ENCODE data around the gene CARD11.

The CARD11 gene

DNA sequence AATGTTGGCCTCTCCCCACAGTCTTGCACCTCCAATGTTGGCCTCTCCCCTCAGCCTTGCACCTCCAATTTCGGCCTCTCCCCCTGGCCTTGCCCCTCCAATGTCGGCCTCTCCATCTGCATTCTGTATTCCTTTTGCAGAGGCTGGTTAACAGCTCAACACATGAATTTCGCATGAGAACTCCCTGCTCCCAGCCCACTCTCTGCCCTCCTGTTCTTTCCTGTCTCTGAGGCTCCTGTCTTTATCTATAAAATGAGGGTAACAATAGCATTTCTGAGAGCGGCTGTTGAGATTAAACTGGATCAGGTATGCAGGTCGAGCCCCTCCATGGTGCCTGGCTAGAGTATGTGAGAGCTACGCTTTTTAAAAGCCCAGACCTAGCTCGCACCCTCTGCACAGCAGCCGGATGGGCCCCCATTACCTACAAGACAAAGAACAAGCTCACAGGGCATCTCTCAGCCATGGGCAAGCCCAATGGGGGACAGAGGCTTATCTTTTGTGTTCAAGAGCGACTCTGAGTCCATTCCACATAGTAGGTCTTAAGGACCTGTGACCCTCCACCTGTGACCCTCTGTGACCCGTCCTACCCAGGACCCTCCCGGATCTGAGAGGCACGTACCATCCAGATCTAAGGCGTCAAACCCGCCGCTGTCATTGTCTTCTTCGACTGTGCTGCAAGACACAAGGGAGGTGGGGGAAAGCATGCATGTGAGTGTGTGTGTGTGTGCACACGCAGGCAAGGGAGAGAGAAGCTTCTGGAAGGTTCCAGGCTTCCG, 117.4 kb downstream of the CARD11 start:
- TF ChIP-seq SIN3A (IDR thresholded peaks at IDR 0.05; ENCODE audit: borderline replicate concordance, insufficient read depth, low read length) (no peak), TAF1 (IDR thresholded peaks at IDR 0.05; ENCODE audit: borderline replicate concordance, insufficient read depth, low read length) (no peak), REST (IDR thresholded peaks at IDR 0.05; ENCODE audit: insufficient read depth in 1 of 2, low read depth in 2 of 2, low read length in 2 of 2) (no peak), FOXP2 (optimal IDR thresholded peaks at IDR 0.05; ENCODE audit: borderline replicate concordance, extremely low read depth, extremely low read length, insufficient read depth) (no peak), POLR2AphosphoS5 (IDR thresholded peaks at IDR 0.05; ENCODE audit: low read depth, low read length) (no peak)

- TF ChIP-seq REST (IDR thresholded peaks at IDR 0.05; ENCODE audit: insufficient read depth in 1 of 2, low read depth in 2 of 2, low read length in 2 of 2) (no peak), TAF1 (IDR thresholded peaks at IDR 0.05; ENCODE audit: borderline replicate concordance, insufficient read depth, low read length) (no peak), SIN3A (IDR thresholded peaks at IDR 0.05; ENCODE audit: borderline replicate concordance, insufficient read depth, low read length) (no peak), POLR2AphosphoS5 (IDR thresholded peaks at IDR 0.05; ENCODE audit: low read depth, low read length) (no peak), FOXP2 (optimal IDR thresholded peaks at IDR 0.05; ENCODE audit: borderline replicate concordance, extremely low read depth, extremely low read length, insufficient read depth) (no peak)
These were observed 118.5 kb downstream of the CARD11 start for GRCh38 chr7:2924866-2925840.

- TF ChIP-seq FOXP2 (optimal IDR thresholded peaks at IDR 0.05; ENCODE audit: borderline replicate concordance, extremely low read depth, extremely low read length, insufficient read depth) (no peak), TAF1 (IDR thresholded peaks at IDR 0.05; ENCODE audit: borderline replicate concordance, insufficient read depth, low read length) (no peak), POLR2AphosphoS5 (IDR thresholded peaks at IDR 0.05; ENCODE audit: low read depth, low read length) (no peak), REST (IDR thresholded peaks at IDR 0.05; ENCODE audit: insufficient read depth in 1 of 2, low read depth in 2 of 2, low read length in 2 of 2) (no peak), SIN3A (IDR thresholded peaks at IDR 0.05; ENCODE audit: borderline replicate concordance, insufficient read depth, low read length) (no peak)
These were observed 119.6 kb downstream of the CARD11 start for GRCh38 chr7:2923886-2924574.

DNA sequence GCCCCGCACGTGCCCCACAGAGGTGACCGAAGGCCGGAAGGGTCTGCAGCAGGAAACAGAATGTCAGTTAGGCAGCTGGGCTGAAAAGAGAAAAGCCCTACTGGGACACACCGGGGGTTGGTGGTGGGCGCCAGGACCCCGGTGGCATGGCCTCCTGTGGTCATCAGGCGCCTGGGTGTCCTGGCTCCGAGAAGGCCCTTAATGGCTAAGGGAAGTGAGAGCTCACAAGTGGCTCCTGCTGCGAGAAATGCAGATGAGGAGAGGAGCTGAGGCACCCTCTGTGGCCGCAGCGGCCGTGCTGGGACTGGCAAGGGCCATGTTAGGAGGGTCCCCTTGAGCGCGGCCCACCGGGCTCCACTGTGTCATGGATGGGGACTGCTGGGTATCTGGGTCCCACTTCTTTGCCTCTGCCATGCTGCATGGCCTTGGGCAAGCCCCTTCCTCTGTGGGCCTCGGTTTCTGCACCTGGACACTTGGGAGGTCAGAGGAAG, 120.3 kb downstream of the CARD11 start:
- TF ChIP-seq REST (IDR thresholded peaks at IDR 0.05; ENCODE audit: insufficient read depth in 1 of 2, low read depth in 2 of 2, low read length in 2 of 2) (no peak), FOXP2 (optimal IDR thresholded peaks at IDR 0.05; ENCODE audit: borderline replicate concordance, extremely low read depth, extremely low read length, insufficient read depth) (no peak), SIN3A (IDR thresholded peaks at IDR 0.05; ENCODE audit: borderline replicate concordance, insufficient read depth, low read length) (no peak)

All from PFSK-1 (cell line).